WERI-Rb-1 (cell line): Measurements from ENCODE around the gene RGS2.

Experiments
- DNase-seq: peaks from one replicate; pipeline ENCODE4 v3.0.0-alpha.2; 2020
- H3K27ac ChIP-seq: fragments of 250-450 bp; sonication (Bioruptor Pico); 2 replicates; pipeline ENCODE4 v1.5.1; 2020; ENCODE audit warnings: mild to moderate bottlenecking, moderate library complexity
- H3K27me3 ChIP-seq: fragments of 250-450 bp; sonication (Bioruptor Pico); 2 replicates; pipeline ENCODE4 v1.5.1; 2021; ENCODE audit warnings: mild to moderate bottlenecking, low read depth, moderate library complexity; ENCODE audit not compliant: insufficient read depth, severe bottlenecking
- H3K36me3 ChIP-seq: fragments of 250-450 bp; sonication (Bioruptor Pico); 2 replicates; pipeline ENCODE4 v1.5.1; 2020; ENCODE audit warnings: mild to moderate bottlenecking, moderate library complexity
- H3K4me3 ChIP-seq: 2 replicates; pipeline ENCODE4 v1.5.1; 2011; ENCODE audit warnings: low read depth, mild to moderate bottlenecking, control low read depth, low read length
- H3K9me3 ChIP-seq: fragments of 250-450 bp; sonication (Bioruptor Pico); 2 replicates; pipeline ENCODE4 v1.5.1; 2021; ENCODE audit warnings: mild to moderate bottlenecking, moderate library complexity; ENCODE audit not compliant: severe bottlenecking
- CTCF ChIP-seq: IDR thresholded peaks from 2 replicates; pipeline ENCODE4 v1.5.1; 2011; ENCODE audit warnings: low read depth, mild to moderate bottlenecking, control low read depth, inconsistent platforms, low read length

The RGS2 gene

DNA sequence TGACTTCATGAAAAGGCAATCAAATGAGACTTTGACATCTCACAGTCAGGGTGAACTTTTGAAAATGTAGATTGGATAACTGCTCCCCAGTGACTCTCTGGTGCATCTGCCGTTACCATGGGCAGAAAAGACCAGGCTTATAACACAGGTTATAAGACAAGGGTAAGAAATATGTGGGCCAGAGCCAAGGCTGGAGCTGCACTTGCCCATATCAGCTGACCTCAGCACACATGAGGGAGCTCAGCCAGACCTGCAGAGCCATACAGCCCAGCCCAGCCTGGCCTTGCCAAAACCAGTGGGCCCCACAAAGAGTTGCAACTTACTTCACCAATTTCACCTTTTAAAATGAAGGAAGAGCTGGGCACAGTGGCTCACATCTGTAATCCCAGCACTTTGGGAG is 11.7 kb upstream of the RGS2 start:
- H3K9me3 ChIP-seq, result no peaks in the 10 kb centered on the region
- no peak overlapping the region for H3K27ac ChIP-seq
- no peaks in the 10 kb centered on the region for H3K36me3 ChIP-seq
- no peaks in the 10 kb centered on the region for H3K27me3 ChIP-seq
- no peak overlapping the region for H3K4me3 ChIP-seq
- no peak for DNase-seq
- TF ChIP-seq CTCF, result no peak

GRCh38 chr1:192797891-192798290 is 10.9 kb upstream of the RGS2 start:
- no peak overlapping the region for H3K4me3 ChIP-seq
- TF ChIP-seq CTCF, result no peak
- H3K36me3 ChIP-seq, result no peaks in the 10 kb centered on the region
- H3K9me3 ChIP-seq, result no peaks in the 10 kb centered on the region
- H3K27me3 ChIP-seq, result no peaks in the 10 kb centered on the region
- no peak for DNase-seq
- H3K27ac ChIP-seq, result no peak overlapping the region

- H3K36me3 ChIP-seq, result no peaks in the 10 kb centered on the region
- no peak for TF ChIP-seq CTCF
- DNase-seq, result no peak
- no peaks in the 10 kb centered on the region for H3K9me3 ChIP-seq
- no peak overlapping the region for H3K27ac ChIP-seq
- H3K4me3 ChIP-seq, result no peak overlapping the region
- no peaks in the 10 kb centered on the region for H3K27me3 ChIP-seq
Measured at GRCh38 chr1:192801451-192801850, 7.4 kb upstream of the RGS2 start.

GRCh38 chr1:192802406-192802805 is 6.4 kb upstream of the RGS2 start:
- no peak for DNase-seq
- H3K27ac ChIP-seq, result no peak overlapping the region
- TF ChIP-seq CTCF, result no peak
- H3K27me3 ChIP-seq, result no peaks in the 10 kb centered on the region
- H3K36me3 ChIP-seq, result no peaks in the 10 kb centered on the region
- H3K4me3 ChIP-seq, result no peak overlapping the region
- no peaks in the 10 kb centered on the region for H3K9me3 ChIP-seq

DNA sequence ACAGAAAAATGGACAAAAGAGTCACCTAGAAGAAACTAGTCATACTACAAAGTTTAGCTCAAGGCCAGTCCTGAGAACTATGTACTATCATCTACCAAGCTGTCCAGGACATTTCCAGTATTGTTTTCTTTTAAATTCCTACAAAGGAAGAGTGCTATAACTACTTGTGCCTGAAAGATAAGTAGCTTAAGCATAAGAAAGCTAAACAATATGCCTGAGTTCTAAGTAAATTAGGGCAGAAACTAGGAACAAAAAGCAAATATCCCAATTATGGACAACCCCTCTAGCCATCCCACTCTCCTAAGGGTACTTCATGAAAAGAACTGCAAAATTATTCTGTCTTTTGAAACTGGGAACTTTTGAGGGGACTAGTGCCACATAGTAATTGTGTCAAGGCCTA is 5.3 kb upstream of the RGS2 start:
- no peak for TF ChIP-seq CTCF
- DNase-seq, result no peak
- Histone ChIP-seq H3K36me3 (no peaks in the 10 kb centered on the region), H3K9me3 (no peaks in the 10 kb centered on the region), H3K27ac (no peak overlapping the region), H3K4me3 (no peak overlapping the region), H3K27me3 (no peaks in the 10 kb centered on the region)

- H3K9me3 ChIP-seq, result no peaks in the 10 kb centered on the region
- no peak for DNase-seq
- no peaks in the 10 kb centered on the region for H3K27me3 ChIP-seq
- H3K4me3 ChIP-seq, result no peak overlapping the region
- H3K36me3 ChIP-seq, result peaks cover 3% of the 10 kb centered on the region; the same call in 1 of the 2 replicates
- peak; percentile 26; the same call in 1 of the 2 replicates for TF ChIP-seq CTCF
- H3K27ac ChIP-seq, result no peak overlapping the region
Measured at GRCh38 chr1:192805832-192806323, 3.0 kb upstream of the RGS2 start.
